IMR-90 (cell line): ENCODE results near the gene FAXC. TPM values are rescaled to one million over a fixed set of nuclear protein-coding genes. Genes with fewer than 3 reads are reported as not detected.

Experiments
- ATAC-seq: fragments of 200-7000 bp; cut with Tn5 transposase; 2 replicates; pipeline ENCODE4 v1.9.1; 2020; ENCODE audit warnings: low read depth, mild to moderate bottlenecking, moderate library complexity
- BruUV-seq: library from RNA; stranded (reverse); fragments of 400-500 nt; replicated peaks from 2 replicates; lab custom pipeline; 2021; lab: Mats Ljungman, UMichigan
- CTCF ChIA-PET: fragments of 300-600 bp; formaldehyde crosslinking; extraction: SDS; loops from one replicate; lab custom pipeline; 2021; ENCODE audit warnings: antibody characterized with exemption; lab: Yijun Ruan, JAX
- POLR2A ChIA-PET: fragments of 300-600 bp; sonication (Branson Sonifier 250); formaldehyde crosslinking; loops from one replicate; lab custom pipeline; 2022; ENCODE audit warnings: antibody characterized with exemption; ENCODE audit not compliant: unreplicated experiment; lab: Charles Lee
- DNase-seq: peaks from one replicate; pipeline ENCODE4 v3.0.0; 2013
- H2AFZ ChIP-seq: replicated peaks from 2 replicates; pipeline ENCODE3; 2013; ENCODE audit warnings: low read length, mild to moderate bottlenecking; ENCODE audit not compliant: poor library complexity
- H2AK5ac ChIP-seq: 2 replicates; pipeline ENCODE4 v1.6.1; 2013; ENCODE audit warnings: low read depth, low read length, inconsistent platforms
- H2AK9ac ChIP-seq: replicated peaks from 2 replicates; pipeline ENCODE3; 2013; ENCODE audit warnings: mild to moderate bottlenecking, low read depth, low read length, moderate library complexity; ENCODE audit not compliant: poor library complexity
- H2BK120ac ChIP-seq: 2 replicates; pipeline ENCODE4 v1.6.1; 2013; ENCODE audit warnings: low read depth, low read length, inconsistent platforms
- H2BK15ac ChIP-seq: 3 replicates; pipeline ENCODE4 v1.6.1; 2013; ENCODE audit warnings: low read depth, low read length, inconsistent platforms
- H2BK20ac ChIP-seq: 2 replicates; pipeline ENCODE4 v1.6.1; 2013; ENCODE audit warnings: low read depth, mild to moderate bottlenecking, inconsistent platforms, low read length, moderate library complexity
- H2BK5ac ChIP-seq: 2 replicates; pipeline ENCODE4 v1.6.1; 2013; ENCODE audit warnings: mild to moderate bottlenecking, low read depth, low read length, inconsistent platforms; ENCODE audit not compliant: poor library complexity, severe bottlenecking
- H3K14ac ChIP-seq: replicated peaks from 2 replicates; pipeline ENCODE4 v1.6.1; 2013; ENCODE audit warnings: low read depth, low read length, inconsistent platforms
- H3K18ac ChIP-seq: 2 replicates; pipeline ENCODE4 v1.6.1; 2013; ENCODE audit warnings: low read depth, low read length, control low read depth
- H3K23ac ChIP-seq: 2 replicates; pipeline ENCODE4 v1.6.1; 2013; ENCODE audit warnings: low read depth, low read length, inconsistent platforms
- H3K27ac ChIP-seq: 2 replicates; pipeline ENCODE4 v1.5.1; 2013; ENCODE audit warnings: mild to moderate bottlenecking, control low read depth, low read length; ENCODE audit not compliant: insufficient read depth
- H3K27me3 ChIP-seq: 2 replicates; pipeline ENCODE4 v1.6.1; 2013; ENCODE audit warnings: low read length; ENCODE audit not compliant: control insufficient read depth, insufficient read depth
- H3K36me3 ChIP-seq: 2 replicates; pipeline ENCODE4 v1.6.1; 2013; ENCODE audit warnings: low read length, mixed read lengths; ENCODE audit not compliant: control insufficient read depth, insufficient read depth
- H3K4ac ChIP-seq: 2 replicates; pipeline ENCODE4 v1.6.1; 2013; ENCODE audit warnings: low read depth, low read length, inconsistent platforms
- H3K4me1 ChIP-seq: 2 replicates; pipeline ENCODE4 v1.6.1; 2013; ENCODE audit warnings: low read length, mixed read lengths; ENCODE audit not compliant: control insufficient read depth, insufficient read depth
- H3K4me2 ChIP-seq: 2 replicates; pipeline ENCODE4 v1.6.1; 2013; ENCODE audit warnings: low read depth, mild to moderate bottlenecking, control low read depth, low read length, moderate library complexity
- H3K4me3 ChIP-seq: 2 replicates; pipeline ENCODE4 v1.5.1; 2013; ENCODE audit warnings: low read depth, mild to moderate bottlenecking, control low read depth, low read length, moderate library complexity; ENCODE audit not compliant: insufficient read depth
- H3K56ac ChIP-seq: 2 replicates; pipeline ENCODE4 v1.6.1; 2013; ENCODE audit warnings: low read length, inconsistent platforms; ENCODE audit not compliant: insufficient read depth; ENCODE audit errors: extremely low read depth
- H3K79me1 ChIP-seq, 2 experiments: 2 replicates each; pipeline ENCODE4 v1.6.1; 2013; ENCODE audit warnings: low read length in 2 of 2, inconsistent platforms in 1 of 2, low read depth in 1 of 2
- H3K9ac ChIP-seq: 2 replicates; pipeline ENCODE4 v1.6.1; 2013; ENCODE audit warnings: low read depth, low read length, control low read depth
- H3K9me1 ChIP-seq: 2 replicates; pipeline ENCODE4 v1.6.1; 2013; ENCODE audit warnings: low read length, inconsistent platforms; ENCODE audit not compliant: insufficient read depth
- H3K9me3 ChIP-seq: 2 replicates; pipeline ENCODE4 v1.6.1; 2013; ENCODE audit warnings: low read length; ENCODE audit not compliant: control insufficient read depth, insufficient read depth
- H4K20me1 ChIP-seq: 2 replicates; pipeline ENCODE4 v1.6.1; 2013; ENCODE audit warnings: low read length, inconsistent platforms; ENCODE audit not compliant: insufficient read depth
- H4K5ac ChIP-seq: 2 replicates; pipeline ENCODE4 v1.6.1; 2013; ENCODE audit warnings: mild to moderate bottlenecking, low read depth, low read length, control low read depth
- H4K8ac ChIP-seq, 2 experiments: 2 replicates each; pipeline ENCODE4 v1.6.1; 2013; ENCODE audit warnings: low read depth in 2 of 2, low read length in 2 of 2, control low read depth in 1 of 2, inconsistent platforms in 1 of 2
- H4K91ac ChIP-seq: 2 replicates; pipeline ENCODE4 v1.6.1; 2013; ENCODE audit warnings: low read depth, low read length, inconsistent platforms; ENCODE audit not compliant: insufficient read depth
- BHLHE40 ChIP-seq: fragments of 150-350 bp; IDR thresholded peaks from 2 replicates; pipeline ENCODE4 v1.6.1; 2016; ENCODE audit warnings: mild to moderate bottlenecking, low read depth, low read length
- CEBPB ChIP-seq: IDR thresholded peaks from 2 replicates; pipeline ENCODE4 v1.6.1; 2012; ENCODE audit warnings: low read depth, low read length, improper control_type of control experiment
- CHD1 ChIP-seq: IDR thresholded peaks from 2 replicates; pipeline ENCODE4 v1.6.1; 2012; ENCODE audit warnings: low read depth, low read length, improper control_type of control experiment
- CTCF ChIP-seq: conservative IDR thresholded peaks from 2 replicates; pipeline ENCODE4 v1.5.1; 2012; ENCODE audit warnings: mild to moderate bottlenecking, low read depth, low read length, improper control_type of control experiment
- FOS ChIP-seq: fragments of 150-350 bp; IDR thresholded peaks from 2 replicates; pipeline ENCODE4 v1.6.1; 2016; ENCODE audit warnings: low read depth, low read length
- MAFK ChIP-seq: IDR thresholded peaks from 2 replicates; pipeline ENCODE4 v1.6.1; 2012; ENCODE audit warnings: low read depth, low read length, improper control_type of control experiment
- MAZ ChIP-seq: IDR thresholded peaks from 2 replicates; pipeline ENCODE4 v1.6.1; 2012; ENCODE audit warnings: low read depth, mild to moderate bottlenecking, low read length, improper control_type of control experiment, moderate library complexity, borderline replicate concordance
- MXI1 ChIP-seq: IDR thresholded peaks from 2 replicates; pipeline ENCODE4 v1.6.1; 2012; ENCODE audit warnings: low read depth, mild to moderate bottlenecking, low read length, moderate library complexity, borderline replicate concordance
- NFE2L2 ChIP-seq: fragments of 150-350 bp; IDR thresholded peaks from 2 replicates; pipeline ENCODE4 v1.6.1; 2016; ENCODE audit warnings: low read depth, mild to moderate bottlenecking, low read length
- RAD21 ChIP-seq: IDR thresholded peaks from 2 replicates; pipeline ENCODE4 v1.6.1; 2012; ENCODE audit warnings: low read length, improper control_type of control experiment
- RCOR1 ChIP-seq: IDR thresholded peaks from 2 replicates; pipeline ENCODE4 v1.6.1; 2012; ENCODE audit warnings: mild to moderate bottlenecking, low read length, improper control_type of control experiment; ENCODE audit not compliant: insufficient replicate concordance
- RFX5 ChIP-seq: IDR thresholded peaks from 2 replicates; pipeline ENCODE4 v1.8.0; 2012; ENCODE audit warnings: low read depth, mild to moderate bottlenecking, low read length, moderate library complexity
- SMC3 ChIP-seq: fragments of 150-350 bp; IDR thresholded peaks from 2 replicates; pipeline ENCODE4 v1.6.1; 2016; ENCODE audit warnings: low read depth, mild to moderate bottlenecking, antibody characterized with exemption, low read length, moderate library complexity
- WGBS, 2 experiments: methylation state at CpG; one replicate each; pipeline versions ENCODE4 v1.1.5 to v1.1.7; 2013; ENCODE audit warnings: missing lambda C conversion rate in 2 of 2; ENCODE audit not compliant: insufficient read length in 1 of 2; ENCODE audit errors: extremely low coverage in 2 of 2; 5-methylcytosine and 5-hydroxymethylcytosine counted together
- dilution Hi-C: fragments of 300-500 bp; cut with HindIII; formaldehyde crosslinking; loops from one replicate; pipeline ENCODE4 v1.14.3; 2018; ENCODE audit warnings: low sequenced_read_pairs; ENCODE audit not compliant: unreplicated experiment
- in situ Hi-C: fragments of 300-500 bp; cut with MboI; formaldehyde crosslinking; loops from 3 replicates; pipeline ENCODE4 v1.14.3; 2019; ENCODE audit warnings: low sequenced_read_pairs, inconsistent platforms, mixed read lengths
- intact Hi-C: fragments of 100-400 bp; cut with micrococcal nuclease; formaldehyde crosslinking; loops from 2 replicates; pipeline ENCODE4 v1.10.0; 2022
- polyA plus RNA-seq, 3 experiments: library from polyadenylated mRNA; depleted of rRNA; stranded (reverse); fragments of >200 nt; gene quantifications; 2 replicates each; pipeline ENCODE4 v1.2.3, GENCODE V29; 2012; ENCODE audit warnings: low replicate concordance in 1 of 3
- total RNA-seq: library from RNA; depleted of rRNA; stranded (reverse); fragments of >200 nt; gene quantifications from 2 replicates; pipeline ENCODE4 v1.2.3, GENCODE V29; 2012
- TF ChIP-seq, protein P1 (sequence below): fragments of 150-350 bp; IDR thresholded peaks from 2 replicates; pipeline ENCODE4 v1.6.1; 2016; ENCODE audit warnings: low read depth, mild to moderate bottlenecking, low read length, moderate library complexity, borderline replicate concordance
- TF ChIP-seq, protein P2 (sequence below): fragments of 150-350 bp; IDR thresholded peaks from 2 replicates; pipeline ENCODE4 v1.6.1; 2017; ENCODE audit warnings: mild to moderate bottlenecking, antibody characterized with exemption, low read length, low read depth

FAXC gene
- total and polyA plus RNA-seq, 2 of the 4 experiments (the other 2 are of a cell fraction): 1.1 to 2.7 TPM

DNA sequence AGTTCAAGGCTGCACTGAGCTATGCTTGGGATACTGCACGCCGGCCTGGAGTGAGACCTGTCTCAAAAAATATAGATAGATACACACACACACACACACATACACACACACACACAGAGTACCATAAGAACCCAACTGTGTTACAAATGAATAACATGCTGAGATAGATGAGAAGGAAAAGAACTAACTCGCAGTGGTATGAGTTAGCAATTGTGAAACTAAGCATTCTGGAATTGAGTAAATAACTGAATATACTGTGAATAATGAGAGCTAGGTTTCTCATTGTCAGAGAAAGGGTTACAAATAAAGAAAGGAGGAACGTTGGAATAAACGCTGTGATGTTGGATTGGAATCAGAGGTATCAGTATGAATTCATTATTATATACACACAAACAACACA is 14.6 kb upstream of the FAXC start:
- ChIA-PET CTCF (interaction anchor here (0.5 to 0.9 kb wide), 2 partner anchors 12 to 59 kb away, joined by 4 read pairs; no protein-coding TSS in a partner anchor), POLR2A (no interaction called here)
- no peak overlapping the region for H3K4me2 ChIP-seq
- H3K36me3 ChIP-seq: 0 out of 2 replicates have a peak, but pooled peaks cover under 1% of the 10 kb centered on the region
- BruUV-seq: no TSS peak
- H3K4me1 ChIP-seq: no peaks in the 10 kb centered on the region
- no peak overlapping the region for H2AK9ac ChIP-seq
- no peak overlapping the region for H2AK5ac ChIP-seq
- H3K4ac ChIP-seq: no peak overlapping the region
- H2BK120ac ChIP-seq: no peak overlapping the region
- DNase-seq: no peak
- intact Hi-C loops (no loop called here), in situ Hi-C loops (no loop called here), dilution Hi-C loops (no loop called here)
- H2BK20ac ChIP-seq: no peak overlapping the region
- no peaks in the 10 kb centered on the region for H3K9me3 ChIP-seq
- no peak overlapping the region for H4K91ac ChIP-seq
- H3K23ac ChIP-seq: no peak overlapping the region
- no peaks in the 10 kb centered on the region; the same call in 1 of the 2 replicates for H3K27me3 ChIP-seq
- no peak overlapping the region for H3K18ac ChIP-seq
- no peaks in the 10 kb centered on the region for H3K9me1 ChIP-seq
- H2BK15ac ChIP-seq: no peak overlapping the region
- no peak overlapping the region for H4K8ac ChIP-seq
- H3K27ac ChIP-seq: no peak overlapping the region
- H3K79me1 ChIP-seq: no peaks in the 10 kb centered on the region
- no peak overlapping the region for H3K14ac ChIP-seq
- no peak overlapping the region for H2BK5ac ChIP-seq
- TF ChIP-seq MAFK: no peak
- TF ChIP-seq BHLHE40: no peak
- TF ChIP-seq, protein P1, sequence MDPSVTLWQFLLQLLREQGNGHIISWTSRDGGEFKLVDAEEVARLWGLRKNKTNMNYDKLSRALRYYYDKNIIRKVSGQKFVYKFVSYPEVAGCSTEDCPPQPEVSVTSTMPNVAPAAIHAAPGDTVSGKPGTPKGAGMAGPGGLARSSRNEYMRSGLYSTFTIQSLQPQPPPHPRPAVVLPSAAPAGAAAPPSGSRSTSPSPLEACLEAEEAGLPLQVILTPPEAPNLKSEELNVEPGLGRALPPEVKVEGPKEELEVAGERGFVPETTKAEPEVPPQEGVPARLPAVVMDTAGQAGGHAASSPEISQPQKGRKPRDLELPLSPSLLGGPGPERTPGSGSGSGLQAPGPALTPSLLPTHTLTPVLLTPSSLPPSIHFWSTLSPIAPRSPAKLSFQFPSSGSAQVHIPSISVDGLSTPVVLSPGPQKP: no peak
- TF ChIP-seq MXI1: no peak
- no peak for TF ChIP-seq MAZ
- TF ChIP-seq RCOR1: no peak
- no peak for TF ChIP-seq FOS
- no peak for TF ChIP-seq RAD21
- TF ChIP-seq CEBPB: no peak
- no peak for TF ChIP-seq CHD1
- TF ChIP-seq CTCF: no peak
- TF ChIP-seq SMC3: no peak
- TF ChIP-seq, protein P2, sequence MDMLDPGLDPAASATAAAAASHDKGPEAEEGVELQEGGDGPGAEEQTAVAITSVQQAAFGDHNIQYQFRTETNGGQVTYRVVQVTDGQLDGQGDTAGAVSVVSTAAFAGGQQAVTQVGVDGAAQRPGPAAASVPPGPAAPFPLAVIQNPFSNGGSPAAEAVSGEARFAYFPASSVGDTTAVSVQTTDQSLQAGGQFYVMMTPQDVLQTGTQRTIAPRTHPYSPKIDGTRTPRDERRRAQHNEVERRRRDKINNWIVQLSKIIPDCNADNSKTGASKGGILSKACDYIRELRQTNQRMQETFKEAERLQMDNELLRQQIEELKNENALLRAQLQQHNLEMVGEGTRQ: no peak
- no peak for TF ChIP-seq NFE2L2
- TF ChIP-seq RFX5: no peak
- no peaks in the 10 kb centered on the region for H4K20me1 ChIP-seq
- no peak overlapping the region for H3K56ac ChIP-seq
- no peak overlapping the region for H3K9ac ChIP-seq
- no peak overlapping the region for H2AFZ ChIP-seq
- WGBS, 2 experiments: no CpG with 5 or more reads among the region's 5 CpGs
- H3K4me3 ChIP-seq: no peak overlapping the region
- no peak overlapping the region for H4K5ac ChIP-seq
- no peak; the same call in 1 of the 2 replicates for ATAC-seq
